Measurements from ENCODE around the gene HOXB5. TPM values are rescaled to one million over a fixed set of nuclear protein-coding genes. Genes with fewer than 3 reads are reported as not detected.

The HOXB5 gene
- total RNA-seq, 1 donor from 2014 or later = 0.17 TPM

- no peak for DNase-seq
Observed at GRCh38 chr17:48589060-48589830, 4.3 kb downstream of the HOXB5 start.

- DNase-seq = peak; percentile 30
Observed at GRCh38 chr17:48588528-48588927, 5.1 kb downstream of the HOXB5 start.

- no peak for DNase-seq
Observed at GRCh38 chr17:48588074-48588415, 5.5 kb downstream of the HOXB5 start.

GRCh38 chr17:48587276-48588073, 6.1 kb downstream of the HOXB5 start:
- DNase-seq = peak; percentile 59

GRCh38 chr17:48586355-48587258, 7.0 kb downstream of the HOXB5 start:
- peak; percentile 56 for DNase-seq

GRCh38 chr17:48584223-48584741, 9.3 kb downstream of the HOXB5 start:
- DNase-seq = no peak

- DNase-seq = no peak
Observed at GRCh38 chr17:48583708-48584222, 9.8 kb downstream of the HOXB5 start.

GRCh38 chr17:48582750-48583069, 10.9 kb downstream of the HOXB5 start:
- no peak for DNase-seq

GRCh38 chr17:48579760-48580554, 13.6 kb downstream of the HOXB5 start:
- DNase-seq = no peak

GRCh38 chr17:48579471-48579759, 14.2 kb downstream of the HOXB5 start:
- no peak for DNase-seq

- peak; percentile 73 for DNase-seq
Observed at GRCh38 chr17:48578616-48579470, 14.7 kb downstream of the HOXB5 start.

- peak; percentile 89 for DNase-seq
Observed at GRCh38 chr17:48577946-48578615, 15.5 kb downstream of the HOXB5 start, which contains the start of gene HOXB4. Gene HOXB4, minus strand, starts transcription at chr17:48578350. Its CDS starts 31 bp downstream, at chr17:48578319.

GRCh38 chr17:48577330-48577945, 16.1 kb downstream of the HOXB5 start:
- DNase-seq = no peak

GRCh38 chr17:48576479-48577309, 16.9 kb downstream of the HOXB5 start:
- DNase-seq = peak; percentile 55

GRCh38 chr17:48575673-48576478, 17.7 kb downstream of the HOXB5 start:
- DNase-seq = peak; percentile 41

GRCh38 chr17:48575066-48575582, 18.5 kb downstream of the HOXB5 start:
- DNase-seq = no peak

GRCh38 chr17:48574505-48575065, 19.0 kb downstream of the HOXB5 start:
- DNase-seq = no peak

Data from dermis blood vessel endothelial cell (primary cell).